Neural cell (in vitro differentiated cells): Measurements from ENCODE around the gene STYXL1. TPM values are rescaled to one million over a fixed set of nuclear protein-coding genes. Genes with fewer than 3 reads are reported as not detected.
"Not testable (repeated sequence)": the region's sequence is repeated elsewhere in the genome, so short reads cannot be mapped to it uniquely, and the experiment has no call there.

Experiments
- H2AFZ ChIP-seq: fragments of 200-600, 300-800 bp; sonication (generic), shearing (Covaris generic); 2 replicates; pipeline ENCODE4 v1.6.0; 2014; ENCODE audit warnings: low read depth, mild to moderate bottlenecking, antibody characterized with exemption, low read length, moderate library complexity
- H3F3A ChIP-seq: fragments of 200-600 bp; shearing (Covaris generic); 2 replicates; pipeline ENCODE4 v1.6.1; 2016; ENCODE audit warnings: mild to moderate bottlenecking, moderate library complexity, mixed read lengths, antibody characterized with exemption, low read length; ENCODE audit not compliant: insufficient read depth, poor library complexity, severe bottlenecking
- H3K27ac ChIP-seq: fragments of 200-600, 300-800 bp; sonication (generic), shearing (Covaris generic); 2 replicates; pipeline ENCODE4 v1.5.1; 2014; ENCODE audit warnings: mild to moderate bottlenecking, low read length, moderate library complexity
- H3K27me3 ChIP-seq: fragments of 300-800, 200-600 bp; sonication (generic), shearing (Covaris generic); 2 replicates; pipeline ENCODE4 v1.6.0; 2014; ENCODE audit warnings: mild to moderate bottlenecking, low read depth, low read length, moderate library complexity; ENCODE audit not compliant: insufficient read depth
- H3K36me3 ChIP-seq: fragments of 300-800, 200-600 bp; sonication (generic), shearing (Covaris generic); 2 replicates; pipeline ENCODE4 v1.5.1; 2014; ENCODE audit warnings: mild to moderate bottlenecking, antibody characterized with exemption, low read length, moderate library complexity; ENCODE audit not compliant: insufficient read depth
- H3K4me2 ChIP-seq: fragments of 300-800, 200-600 bp; sonication (generic), shearing (Covaris generic); 2 replicates; pipeline ENCODE4 v1.6.0; 2014; ENCODE audit warnings: mild to moderate bottlenecking, low read length
- H3K4me3 ChIP-seq: fragments of 300-800, 200-600 bp; sonication (generic), shearing (Covaris generic); 2 replicates; pipeline ENCODE4 v1.5.1; 2014; ENCODE audit warnings: mild to moderate bottlenecking, low read length, moderate library complexity
- H3K79me2 ChIP-seq: fragments of 200-600 bp; shearing (Covaris generic); replicated peaks from 2 replicates; pipeline ENCODE4 v1.6.0; 2014; ENCODE audit warnings: mild to moderate bottlenecking, low read length, moderate library complexity; ENCODE audit not compliant: insufficient read depth
- H3K9ac ChIP-seq: fragments of 300-800, 200-600 bp; sonication (generic), shearing (Covaris generic); 2 replicates; pipeline ENCODE4 v1.6.1; 2016; ENCODE audit warnings: mild to moderate bottlenecking, low read length, mixed read lengths
- H3K9me2 ChIP-seq: fragments of 200-600 bp; shearing (Covaris generic); 2 replicates; pipeline ENCODE4 v1.6.1; 2016; ENCODE audit warnings: mild to moderate bottlenecking, low read length, mixed read lengths; ENCODE audit not compliant: insufficient read depth
- H3K9me3 ChIP-seq: fragments of 200-600, 300-800 bp; sonication (generic), shearing (Covaris generic); 2 replicates; pipeline ENCODE4 v1.6.1; 2016; ENCODE audit warnings: mild to moderate bottlenecking, mixed run types, low read length, moderate library complexity, mixed read lengths
- H4K20me1 ChIP-seq: fragments of 200-600 bp; shearing (Covaris generic); 2 replicates; pipeline ENCODE4 v1.6.1; 2016; ENCODE audit warnings: mild to moderate bottlenecking, mixed run types; ENCODE audit not compliant: insufficient read depth
- CTCF ChIP-seq: fragments of 450-650 bp; IDR thresholded peaks from 2 replicates; pipeline ENCODE4 v1.5.1; 2014; ENCODE audit warnings: antibody characterized with exemption, mild to moderate bottlenecking, moderate library complexity; ENCODE audit not compliant: poor library complexity, severe bottlenecking
- EP300 ChIP-seq: fragments of 450-650 bp; conservative IDR thresholded peaks from 2 replicates; pipeline ENCODE4 v1.6.1; 2014; ENCODE audit warnings: antibody characterized with exemption, mild to moderate bottlenecking, moderate library complexity; ENCODE audit not compliant: poor library complexity, severe bottlenecking
- EZH2 ChIP-seq: fragments of 200-600, 300-800 bp; shearing (Covaris generic), sonication (generic); IDR thresholded peaks from 2 replicates; pipeline ENCODE4 v1.6.1; 2014; ENCODE audit warnings: antibody characterized with exemption, low read length, borderline replicate concordance, mild to moderate bottlenecking; ENCODE audit not compliant: insufficient read depth, poor library complexity, severe bottlenecking
- MXI1 ChIP-seq: fragments of 450-650 bp; conservative IDR thresholded peaks from 2 replicates; pipeline ENCODE4 v1.6.1; 2014; ENCODE audit warnings: antibody characterized with exemption, mild to moderate bottlenecking; ENCODE audit not compliant: poor library complexity, severe bottlenecking
- POLR2AphosphoS5 ChIP-seq: IDR thresholded peaks from 2 replicates; pipeline ENCODE4 v1.6.1; 2012
- RAD21 ChIP-seq: fragments of 450-650 bp; conservative IDR thresholded peaks from 2 replicates; pipeline ENCODE4 v1.6.1; 2014; ENCODE audit warnings: antibody characterized with exemption, mild to moderate bottlenecking, moderate library complexity
- REST ChIP-seq: IDR thresholded peaks from 2 replicates; pipeline ENCODE4 v1.6.1; 2012; ENCODE audit warnings: borderline replicate concordance
- SMC3 ChIP-seq: fragments of 450-650 bp; conservative IDR thresholded peaks from 2 replicates; pipeline ENCODE4 v1.6.1; 2014; ENCODE audit warnings: antibody characterized with exemption, mild to moderate bottlenecking, moderate library complexity; ENCODE audit not compliant: poor library complexity
- TAF1 ChIP-seq: IDR thresholded peaks from 2 replicates; pipeline ENCODE4 v1.6.1; 2012; ENCODE audit warnings: low read depth
- polyA plus RNA-seq: library from polyadenylated mRNA; depleted of rRNA; stranded (reverse); fragments of >200 nt; gene quantifications from 2 replicates; pipeline ENCODE4 v1.2.3, GENCODE V29; 2014

The STYXL1 gene
- polyA plus RNA-seq, 1 donor from 2014 or later: 59.9 TPM

- Histone ChIP-seq H3K36me3 (no peaks in the 10 kb centered on the region), H3K9me3 (no peaks in the 10 kb centered on the region), H3K27ac (peak overlapping the region; percentile 77), H3K79me2 (peaks cover 12% of the 10 kb centered on the region), H3K9me2 (no peaks in the 10 kb centered on the region), H3K4me2 (peak overlapping the region; percentile 27), H2AFZ (no peak overlapping the region), H4K20me1 (no peaks in the 10 kb centered on the region), H3K9ac (peak overlapping the region; percentile 39), H3K27me3 (no peaks in the 10 kb centered on the region), H3K4me3 (peak overlapping the region; percentile 50), H3F3A (no peaks in the 10 kb centered on the region)
- TF ChIP-seq CTCF: no peak
- no peak for TF ChIP-seq REST
- peak; percentile 41 for TF ChIP-seq POLR2AphosphoS5
- TF ChIP-seq RAD21: peak; percentile 15
- peak; percentile 30 for TF ChIP-seq EP300
- no peak for TF ChIP-seq TAF1
- no peak for TF ChIP-seq SMC3
- TF ChIP-seq MXI1: peak; percentile 34
Observed at GRCh38 chr7:76054123-76055120, 6.6 kb upstream of the STYXL1 start.

- Histone ChIP-seq H3F3A (no peaks in the 10 kb centered on the region), H3K36me3 (no peaks in the 10 kb centered on the region), H3K9ac (peak overlapping the region; percentile 39), H3K9me2 (no peaks in the 10 kb centered on the region), H2AFZ (no peak overlapping the region), H3K9me3 (no peaks in the 10 kb centered on the region), H3K4me3 (peak overlapping the region; percentile 50), H3K27me3 (no peaks in the 10 kb centered on the region), H3K79me2 (peaks cover 22% of the 10 kb centered on the region), H3K4me2 (no peak overlapping the region), H3K27ac (peak overlapping the region; percentile 77), H4K20me1 (no peaks in the 10 kb centered on the region)
- TF ChIP-seq MXI1 (no peak), POLR2AphosphoS5 (no peak), RAD21 (no peak), EP300 (no peak), EZH2 (no peak), TAF1 (no peak), CTCF (no peak), SMC3 (no peak), REST (no peak)
Observed at GRCh38 chr7:76053461-76053860, 5.7 kb upstream of the STYXL1 start.

DNA sequence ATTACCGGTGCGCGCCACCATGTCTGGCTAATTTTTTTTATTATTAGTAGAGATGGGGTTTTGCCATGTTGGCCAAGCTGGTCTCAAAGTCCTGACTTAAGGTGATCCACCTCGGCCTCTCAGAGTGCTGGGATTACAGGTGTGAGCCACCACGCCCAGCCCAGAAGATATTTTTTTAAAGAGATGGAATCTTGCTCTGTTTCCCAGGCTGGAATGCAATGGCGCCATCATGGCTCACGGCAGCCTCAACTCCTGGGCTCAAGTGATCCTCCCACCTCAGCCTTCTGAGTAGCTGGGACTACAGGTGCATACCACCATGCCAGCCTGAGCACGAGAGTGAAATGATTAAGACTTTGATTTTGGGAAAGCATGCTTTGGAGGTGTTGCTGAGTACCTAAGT, 4.9 kb upstream of the STYXL1 start:
- Histone ChIP-seq H3K27ac (peak overlapping the region; percentile 77), H3K79me2 (peaks cover 29% of the 10 kb centered on the region)
- not testable (repeated sequence) for H3F3A ChIP-seq, H3K36me3 ChIP-seq, H3K9me3 ChIP-seq, H3K4me2 ChIP-seq, H3K9me2 ChIP-seq, H2AFZ ChIP-seq, H3K27me3 ChIP-seq, H4K20me1 ChIP-seq, H3K4me3 ChIP-seq, H3K9ac ChIP-seq
